Small intestine (tissue), 7 donors: ENCODE results near the gene SBSN. TPM values are rescaled to one million over a fixed set of nuclear protein-coding genes. Genes with fewer than 3 reads are reported as not detected.

Source experiments
- DNase-seq, 2 donors: peaks; one replicate each; pipeline versions ENCODE4 v3.0.0 to v3.0.0-alpha.2; 2013
- FAIRE-seq: peaks from 2 replicates; lab custom pipeline; 2012; peaks lifted over from hg19 to GRCh38; lab: Jason Lieb, UNC
- H3K27ac ChIP-seq, 3 donors: one replicate each; pipeline ENCODE4 v1.5.1; 2013; ENCODE audit warnings: low read length in 2 of 3, mild to moderate bottlenecking in 2 of 3, control low read depth in 1 of 3, inconsistent platforms in 1 of 3, low read depth in 1 of 3, moderate library complexity in 1 of 3
- H3K27me3 ChIP-seq, 3 donors: one replicate each; pipeline ENCODE4 v1.6.1; 2013; ENCODE audit warnings: low read length in 3 of 3, inconsistent platforms in 1 of 3; ENCODE audit not compliant: control insufficient read depth in 3 of 3, insufficient read depth in 3 of 3
- H3K36me3 ChIP-seq, 3 donors: one replicate each; pipeline ENCODE4 v1.6.1; 2013; ENCODE audit warnings: low read length in 3 of 3, inconsistent platforms in 1 of 3, low read depth in 1 of 3, mild to moderate bottlenecking in 1 of 3, moderate library complexity in 1 of 3; ENCODE audit not compliant: control insufficient read depth in 3 of 3, insufficient read depth in 2 of 3
- H3K4me1 ChIP-seq, 3 donors: one replicate each; pipeline ENCODE4 v1.6.1; 2013; ENCODE audit warnings: low read length in 2 of 3, inconsistent platforms in 1 of 3, low read depth in 1 of 3, mild to moderate bottlenecking in 1 of 3, moderate library complexity in 1 of 3; ENCODE audit not compliant: control insufficient read depth in 3 of 3, insufficient read depth in 2 of 3
- H3K4me3 ChIP-seq, 3 donors: one replicate each; pipeline ENCODE4 v1.5.1; 2013; ENCODE audit warnings: low read length in 3 of 3, control low read depth in 1 of 3, inconsistent platforms in 1 of 3, low read depth in 1 of 3, mild to moderate bottlenecking in 1 of 3, moderate library complexity in 1 of 3
- H3K9me3 ChIP-seq, 2 donors: one replicate each; pipeline ENCODE4 v1.6.1; 2013; ENCODE audit warnings: low read depth in 1 of 2, low read length in 1 of 2; ENCODE audit not compliant: control insufficient read depth in 2 of 2, insufficient read depth in 1 of 2
- WGBS, 3 donors: extraction: QIAGEN DNeasy Blood & Tissue Kit; methylation state at CpG; one replicate each; pipeline ENCODE4 v1.1.7; 2013; 5-methylcytosine and 5-hydroxymethylcytosine counted together
- polyA plus RNA-seq, 4 donors: library from polyadenylated mRNA; stranded (reverse) in 3 of 4; unstranded in 1 of 4; fragments of 200-250 nt in 3 of 4; fragments of 120-200 nt in 1 of 4; gene quantifications; one replicate each; pipeline versions ENCODE4 v1.2.1 to v1.2.3, GENCODE V29; 2013
- donor health status: healthy with polysubstance abuse.
- donor health status: control.
- donor health status: control.
- donor health status: Bipolar disorder and iron deficiency.
- donor health status: healthy.

SBSN gene
- polyA plus RNA-seq, 4 donors, result 0.07 to 1.8 (median 0.54) TPM; not detected in 1

DNA sequence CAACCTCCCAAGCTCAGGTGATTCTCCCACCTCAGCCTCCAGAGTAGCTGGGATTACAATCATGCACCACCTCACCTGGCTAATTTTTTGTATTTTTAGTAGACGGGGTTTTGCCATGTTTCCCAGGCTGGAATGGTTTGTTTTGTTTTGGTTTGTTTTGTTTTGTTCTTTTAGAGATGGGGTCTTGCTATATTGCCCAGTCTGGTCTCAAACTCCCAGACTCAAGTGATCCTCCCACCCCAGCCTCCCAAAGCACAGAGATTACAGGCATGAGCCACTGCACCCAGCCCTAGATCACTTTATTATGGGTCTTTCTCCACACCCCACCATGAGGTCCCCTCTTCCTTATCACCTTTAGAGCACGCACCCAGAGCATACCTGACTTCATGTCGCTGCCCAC, 29.9 kb downstream of the SBSN start:
- DNase-seq, result no peak
- no peak overlapping the region for H3K27ac ChIP-seq
- WGBS, 3 donors, result 69 to 88% (median 87%) methylated on average over 3 of the region's 3 CpGs
- H3K36me3 ChIP-seq, result peaks cover 0 to 34% (median 0%) of the 10 kb centered on the region in 3 donors
- no peak overlapping the region for H3K4me3 ChIP-seq
- no peak for FAIRE-seq
- H3K9me3 ChIP-seq, result no peaks in the 10 kb centered on the region
- no peaks in the 10 kb centered on the region for H3K4me1 ChIP-seq
- H3K27me3 ChIP-seq, result peaks cover 0 to 3% (median 0%) of the 10 kb centered on the region in 3 donors

DNA sequence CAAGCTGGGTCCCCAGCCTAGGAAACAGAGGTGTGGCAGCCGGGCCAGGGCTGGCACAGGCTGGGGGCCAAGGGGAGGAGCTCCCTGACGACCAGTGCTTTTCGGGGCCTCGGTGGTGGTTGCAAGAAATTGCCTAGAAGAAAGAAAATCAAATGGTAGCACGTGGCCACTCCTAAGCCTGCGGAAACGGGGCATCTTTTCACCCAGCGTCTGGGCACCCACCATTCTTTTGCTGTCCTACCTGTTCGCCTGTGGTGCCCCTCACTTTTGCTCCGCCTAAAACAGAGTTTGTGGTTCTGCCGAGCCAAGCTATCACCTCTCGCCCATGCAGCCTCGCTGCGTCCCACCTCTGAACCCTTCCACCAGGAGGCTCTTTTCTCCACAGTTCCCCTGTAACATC, 30.7 kb downstream of the SBSN start:
- no peak overlapping the region for H3K27ac ChIP-seq
- FAIRE-seq (no peak), DNase-seq (no peak)
- no peak overlapping the region for H3K4me3 ChIP-seq
- H3K4me1 ChIP-seq, result no peaks in the 10 kb centered on the region
- WGBS, 3 donors, result 64 to 84% (median 66%) methylated on average over 14 of the region's 14 CpGs
- H3K36me3 ChIP-seq, result peaks cover 0 to 30% (median 0%) of the 10 kb centered on the region in 3 donors
- peaks cover 0 to 3% (median 0%) of the 10 kb centered on the region in 3 donors for H3K27me3 ChIP-seq
- no peaks in the 10 kb centered on the region for H3K9me3 ChIP-seq

DNA sequence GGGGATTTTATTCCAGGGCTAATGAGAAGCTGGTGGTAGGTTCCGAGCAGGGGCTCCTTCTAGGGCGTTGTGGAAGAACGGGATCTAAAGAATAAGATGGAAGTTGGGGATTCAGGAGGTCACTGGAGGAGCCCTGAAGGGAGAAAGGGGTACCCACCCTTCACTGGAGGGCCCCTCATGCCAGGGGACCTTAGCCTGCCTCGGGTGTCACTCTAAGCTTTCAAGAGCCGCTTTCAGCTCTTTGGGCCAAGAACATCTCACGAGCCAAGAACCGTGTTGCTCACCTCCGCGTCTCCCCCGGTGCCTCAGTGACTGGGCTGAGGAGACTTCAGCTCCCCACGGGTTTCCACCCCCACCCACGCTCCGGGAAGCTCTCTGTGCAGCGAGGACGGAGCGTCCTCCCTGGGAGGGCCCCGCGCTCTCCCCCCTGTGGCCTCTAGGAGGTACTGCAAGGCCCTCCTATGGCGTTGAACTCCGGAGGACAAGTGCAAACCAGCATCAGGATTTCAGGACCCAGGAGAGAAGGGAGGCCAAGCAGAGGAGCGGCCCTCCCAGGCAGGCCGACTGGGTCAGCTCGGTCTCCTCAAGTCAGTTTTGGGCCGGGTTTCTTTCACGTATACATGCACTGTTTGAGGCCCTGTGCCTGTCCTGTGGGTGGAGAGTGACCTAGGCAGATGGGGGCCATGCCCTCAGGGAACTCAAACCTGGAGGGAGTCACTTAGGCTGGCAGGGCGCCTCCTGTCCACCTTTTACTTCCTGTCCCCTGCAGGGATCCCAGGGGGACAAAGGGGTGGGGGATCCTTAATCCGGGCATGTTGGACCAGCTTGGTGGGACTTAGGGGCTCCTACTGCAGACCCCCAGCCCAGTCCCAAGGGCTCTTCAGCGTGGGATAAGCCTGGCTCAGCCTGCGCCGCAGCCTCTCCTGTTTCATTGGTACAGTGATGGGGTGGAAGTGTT, 32.7 kb downstream of the SBSN start:
- DNase-seq (peak; percentile 55 to 73), FAIRE-seq (no peak)
- H3K27me3 ChIP-seq, result peaks cover 0 to 6% (median 0%) of the 10 kb centered on the region in 3 donors
- peaks cover 0 to 20% (median 0%) of the 10 kb centered on the region in 3 donors for H3K36me3 ChIP-seq
- H3K4me1 ChIP-seq, result no peaks in the 10 kb centered on the region
- H3K4me3 ChIP-seq, result no peak overlapping the region
- no peak overlapping the region for H3K27ac ChIP-seq
- 22 to 29% (median 23%) methylated on average over 30 of the region's 30 CpGs for WGBS, 3 donors
- H3K9me3 ChIP-seq, result no peaks in the 10 kb centered on the region

DNA sequence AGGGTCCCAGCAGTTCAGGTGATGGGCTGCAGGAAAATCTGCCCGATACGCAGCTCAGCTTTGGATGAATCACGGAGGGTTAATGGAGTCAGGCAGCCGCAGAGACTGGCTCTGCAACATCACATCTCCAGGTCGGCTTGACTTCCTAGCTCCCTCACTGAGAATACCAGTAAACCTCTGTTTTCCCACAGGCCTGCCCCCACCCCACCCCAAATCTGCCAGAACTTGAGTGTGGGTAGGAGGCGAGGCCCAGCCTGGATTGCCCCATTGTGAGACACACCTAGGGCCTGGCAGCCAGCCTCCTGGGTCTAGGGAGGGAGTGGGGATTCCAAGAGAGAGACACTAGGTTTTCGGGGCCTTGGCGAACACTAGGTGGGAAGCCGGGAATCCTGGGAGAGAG, 34.1 kb downstream of the SBSN start:
- FAIRE-seq (no peak), DNase-seq (no peak)
- Histone ChIP-seq H3K4me3 (no peak overlapping the region), H3K27me3 (peaks cover 0 to 6% (median 0%) of the 10 kb centered on the region in 3 donors), H3K4me1 (no peaks in the 10 kb centered on the region), H3K36me3 (peaks cover 0 to 8% (median 0%) of the 10 kb centered on the region in 3 donors), H3K27ac (no peak overlapping the region), H3K9me3 (no peaks in the 10 kb centered on the region)
- WGBS, 3 donors, result 86 to 92% (median 90%) methylated on average over 9 of the region's 9 CpGs

DNA sequence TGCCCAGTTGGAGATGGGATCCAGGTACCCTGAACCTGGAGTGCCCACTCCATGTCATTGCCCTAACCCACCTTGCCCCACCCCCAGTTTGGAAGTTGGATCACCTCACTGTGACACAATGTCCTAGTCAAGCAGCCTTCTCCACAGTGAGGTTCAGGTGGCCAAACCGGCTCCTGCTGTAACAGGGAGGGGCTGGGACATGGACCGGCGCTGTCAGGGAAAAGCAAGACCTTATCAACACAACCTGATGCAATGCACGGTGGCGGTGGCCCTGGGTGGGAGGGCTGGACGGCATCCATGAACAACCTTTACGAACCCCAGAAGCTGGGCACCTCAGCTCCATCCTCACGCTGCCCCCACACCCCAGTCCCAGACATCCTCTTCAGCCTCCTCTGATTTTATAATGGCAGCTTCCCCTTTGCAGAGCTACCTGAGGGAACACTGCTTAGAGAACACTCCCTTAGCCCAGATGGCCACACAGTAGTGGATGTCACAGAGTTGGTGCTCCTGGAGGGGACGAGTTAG, 36.2 kb downstream of the SBSN start:
- Histone ChIP-seq H3K36me3 (no peaks in the 10 kb centered on the region), H3K27ac (no peak overlapping the region), H3K4me3 (no peak overlapping the region), H3K9me3 (no peaks in the 10 kb centered on the region), H3K27me3 (peaks cover 0 to 6% (median 0%) of the 10 kb centered on the region in 3 donors), H3K4me1 (peaks cover 0 to 6% (median 0%) of the 10 kb centered on the region in 3 donors)
- DNase-seq, result no peak
- WGBS, 3 donors, result 30 to 80% (median 54%) methylated on average over 9 of the region's 9 CpGs
- FAIRE-seq, result no peak

DNA sequence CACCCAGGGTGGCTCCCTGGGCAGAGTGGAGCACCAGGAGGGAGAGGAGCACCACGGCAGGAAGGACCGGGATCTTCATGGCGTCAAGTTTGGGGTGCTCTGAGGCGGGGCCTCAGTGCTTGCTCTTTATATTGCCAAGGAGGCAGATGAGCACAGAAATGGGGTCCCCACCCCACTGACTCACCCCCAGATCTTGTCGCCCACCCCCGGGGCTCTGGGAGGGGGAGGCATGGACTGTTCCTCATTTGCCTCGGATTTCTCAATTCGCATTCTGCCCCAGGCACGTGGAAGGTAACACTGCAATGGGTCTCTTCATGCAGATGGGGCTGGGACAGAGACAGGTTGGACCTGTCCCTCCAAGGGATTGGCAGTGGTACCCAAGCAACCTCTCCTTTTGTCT, 37.7 kb downstream of the SBSN start, which contains the start of gene KRTDAP:
KRTDAP (minus strand) TSS at position 101 of the 400 bp plus-strand sequence; CDS start at position 79, 22 bp downstream.
- DNase-seq, result no peak
- H3K9me3 ChIP-seq, result no peaks in the 10 kb centered on the region
- no peak within 1 kb of the TSS for H3K4me3 ChIP-seq
- H3K4me1 ChIP-seq, result peaks cover 0 to 16% (median 0%) of the 10 kb centered on the region in 3 donors
- peaks cover 0 to 6% (median 0%) of the 10 kb centered on the region in 3 donors for H3K27me3 ChIP-seq
- no peaks in the 10 kb centered on the region for H3K36me3 ChIP-seq
- no peak for FAIRE-seq
- WGBS, 3 donors, result 77 to 87% (median 87%) methylated on average over 9 of the region's 9 CpGs
- H3K27ac ChIP-seq, result no peak within 1 kb of the TSS

DNA sequence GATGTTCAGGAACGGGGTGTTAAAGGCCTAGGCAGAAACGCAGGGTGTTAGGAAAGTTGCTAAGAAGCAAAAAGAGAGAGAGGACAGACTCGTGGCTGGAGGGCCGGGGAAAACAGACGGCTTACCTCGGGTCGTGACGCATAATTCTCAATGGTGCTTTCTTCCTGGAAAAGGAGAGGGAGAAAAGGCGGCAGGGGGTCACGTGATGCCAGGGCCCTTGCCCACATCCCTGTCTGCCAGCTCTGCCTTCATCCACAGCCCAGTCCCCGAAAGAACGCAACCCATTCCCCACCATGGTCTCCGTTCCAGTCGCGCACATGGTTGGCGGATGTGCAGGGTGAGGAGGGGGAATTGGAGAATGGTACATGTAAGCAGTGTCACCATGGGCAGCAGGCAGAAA, 39.4 kb downstream of the SBSN start:
- peaks cover 0 to 16% (median 0%) of the 10 kb centered on the region in 3 donors for H3K4me1 ChIP-seq
- H3K4me3 ChIP-seq, result no peak overlapping the region
- WGBS, 3 donors, result 87 to 92% (median 91%) methylated on average over 16 of the region's 16 CpGs
- H3K27ac ChIP-seq, result no peak overlapping the region
- DNase-seq (no peak), FAIRE-seq (no peak)
- no peaks in the 10 kb centered on the region for H3K36me3 ChIP-seq
- H3K9me3 ChIP-seq, result no peaks in the 10 kb centered on the region
- peaks cover 0 to 3% (median 0%) of the 10 kb centered on the region in 3 donors for H3K27me3 ChIP-seq

DNA sequence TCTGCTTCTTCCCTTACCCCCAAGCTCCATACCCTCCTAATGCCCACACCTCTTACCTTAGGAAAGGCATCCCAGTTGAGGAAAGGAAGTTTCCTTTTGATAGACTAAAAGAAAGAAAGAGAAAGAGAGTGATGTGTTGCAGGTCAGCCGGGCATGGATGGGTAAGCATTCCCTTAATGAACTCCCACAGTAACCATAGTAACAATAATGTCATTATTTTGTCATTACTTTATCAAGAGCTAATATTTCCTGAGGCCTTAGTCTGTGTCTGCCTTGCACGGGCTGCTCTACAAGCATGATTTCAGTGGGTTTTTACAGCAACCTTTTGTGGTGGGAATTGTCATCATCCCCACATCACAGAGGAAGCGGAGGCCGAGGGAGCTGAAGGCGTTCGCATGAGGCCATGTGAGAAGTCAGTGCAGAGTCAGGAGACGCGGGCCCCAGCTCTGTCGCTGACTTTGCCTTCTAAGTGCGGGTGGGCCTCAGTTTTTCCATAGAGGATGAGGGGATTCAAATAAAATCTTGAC, 40.4 kb downstream of the SBSN start:
- 85 to 93% (median 89%) methylated on average over 10 of the region's 10 CpGs for WGBS, 3 donors
- H3K27me3 ChIP-seq, result peaks cover 0 to 3% (median 0%) of the 10 kb centered on the region in 3 donors
- no peak for FAIRE-seq
- H3K4me3 ChIP-seq, result no peak overlapping the region
- H3K9me3 ChIP-seq, result no peaks in the 10 kb centered on the region
- peaks cover 0 to 16% (median 0%) of the 10 kb centered on the region in 3 donors for H3K4me1 ChIP-seq
- H3K27ac ChIP-seq, result no peak overlapping the region
- no peak for DNase-seq
- H3K36me3 ChIP-seq, result no peaks in the 10 kb centered on the region
